ENCODE results near the gene ABCA9. TPM values are rescaled to one million over a fixed set of nuclear protein-coding genes. Genes with fewer than 3 reads are reported as not detected.

ABCA9 gene
- total RNA-seq, 4 donors from 2014 or later, result 5.8 to 23.8 (median 13.9) TPM

GRCh38 chr17:69069226-69069750 is 8.6 kb upstream of the ABCA9 start:
- intact Hi-C loops (cut with DNase I; ENCODE audit: low total_unique reads), result no loop called here
- WGBS, 2 donors (ENCODE audit: low coverage in 1 of 2), result 89 to 97% methylated on average over 4 to 5 of the region's 5 CpGs

GRCh38 chr17:69067274-69068047 is 6.7 kb upstream of the ABCA9 start:
- no peak for DNase-seq
- in situ Hi-C loops (cut with MboI; ENCODE audit: low pct_ligation_motif_present in 1 of 4, low pct_unique_long_range_greater_than_20kb in 1 of 4, low sequenced_read_pairs in 3 of 4), result no loop called here
- TF ChIP-seq EP300 (IDR thresholded peaks at IDR 0.05; ENCODE audit: low read depth) (no peak), POLR2A (IDR thresholded peaks at IDR 0.05) (no peak), CTCF (IDR thresholded peaks at IDR 0.05) (no peak), POLR2AphosphoS5 (IDR thresholded peaks at IDR 0.05) (no peak)
- H3K4me3 ChIP-seq, result no peak overlapping the region
- H3K4me1 ChIP-seq, result peaks cover 0 to 7% (median 2%) of the 10 kb centered on the region in 4 donors
- no peaks in the 10 kb centered on the region for H3K27me3 ChIP-seq
- no peaks in the 10 kb centered on the region for H3K36me3 ChIP-seq
- no peak overlapping the region for H3K27ac ChIP-seq
- 83 to 96% methylated on average over 3 to 4 of the region's 4 CpGs for WGBS, 2 donors (ENCODE audit: low coverage in 1 of 2)
- H3K9me3 ChIP-seq, result no peaks in the 10 kb centered on the region
- intact Hi-C loops (cut with DNase I; ENCODE audit: low total_unique reads), result no loop called here

More at GRCh38 chr17:69069226-69069750, 8.6 kb upstream of the ABCA9 start:
- TF ChIP-seq EP300 (IDR thresholded peaks at IDR 0.05; ENCODE audit: low read depth) (no peak), POLR2AphosphoS5 (IDR thresholded peaks at IDR 0.05) (no peak), CTCF (IDR thresholded peaks at IDR 0.05) (no peak), POLR2A (IDR thresholded peaks at IDR 0.05) (no peak)
- Histone ChIP-seq H3K27ac (no peak overlapping the region), H3K9me3 (no peaks in the 10 kb centered on the region), H3K36me3 (no peaks in the 10 kb centered on the region), H3K4me1 (peaks cover 0 to 7% (median 2%) of the 10 kb centered on the region in 4 donors), H3K4me3 (no peak overlapping the region), H3K27me3 (no peaks in the 10 kb centered on the region)
- in situ Hi-C loops (cut with MboI; ENCODE audit: low pct_ligation_motif_present in 1 of 4, low pct_unique_long_range_greater_than_20kb in 1 of 4, low sequenced_read_pairs in 3 of 4), result no loop called here
- no peak for DNase-seq

GRCh38 chr17:69066482-69066881 is 5.8 kb upstream of the ABCA9 start:
- no peaks in the 10 kb centered on the region for H3K27me3 ChIP-seq
- 73 to 82% methylated on average over 7 of the region's 7 CpGs for WGBS, 2 donors (ENCODE audit: low coverage in 1 of 2)
- H3K4me1 ChIP-seq, result peaks cover 0 to 7% (median 2%) of the 10 kb centered on the region in 4 donors
- no peaks in the 10 kb centered on the region for H3K9me3 ChIP-seq
- no peaks in the 10 kb centered on the region for H3K36me3 ChIP-seq
- in situ Hi-C loops (cut with MboI; ENCODE audit: low pct_ligation_motif_present in 1 of 4, low pct_unique_long_range_greater_than_20kb in 1 of 4, low sequenced_read_pairs in 3 of 4) (no loop called here), intact Hi-C loops (cut with DNase I; ENCODE audit: low total_unique reads) (no loop called here)
- H3K4me3 ChIP-seq, result no peak overlapping the region
- no peak overlapping the region for H3K27ac ChIP-seq
- no peak for DNase-seq
- TF ChIP-seq CTCF (IDR thresholded peaks at IDR 0.05), result no peak
- no peak for TF ChIP-seq POLR2AphosphoS5 (IDR thresholded peaks at IDR 0.05)
- TF ChIP-seq EP300 (IDR thresholded peaks at IDR 0.05; ENCODE audit: low read depth), result no peak
- TF ChIP-seq POLR2A (IDR thresholded peaks at IDR 0.05), result no peak

GRCh38 chr17:69065113-69065512 is 4.4 kb upstream of the ABCA9 start:
- H3K27me3 ChIP-seq, result no peaks in the 10 kb centered on the region
- peaks cover 0 to 4% (median 0%) of the 10 kb centered on the region in 4 donors for H3K4me1 ChIP-seq
- DNase-seq, result no peak
- in situ Hi-C loops (cut with MboI; ENCODE audit: low pct_ligation_motif_present in 1 of 4, low pct_unique_long_range_greater_than_20kb in 1 of 4, low sequenced_read_pairs in 3 of 4) (no loop called here), intact Hi-C loops (cut with DNase I; ENCODE audit: low total_unique reads) (no loop called here)
- TF ChIP-seq EP300 (IDR thresholded peaks at IDR 0.05; ENCODE audit: low read depth) (no peak), CTCF (IDR thresholded peaks at IDR 0.05) (no peak)
- no peak overlapping the region for H3K27ac ChIP-seq
- no peak overlapping the region for H3K4me3 ChIP-seq
- no peaks in the 10 kb centered on the region for H3K9me3 ChIP-seq
- H3K36me3 ChIP-seq, result no peaks in the 10 kb centered on the region

All from transverse colon (tissue), 4 donors.